B cell (primary cell): Measurements from ENCODE around the gene ABHD17C. TPM values are rescaled to one million over a fixed set of nuclear protein-coding genes. Genes with fewer than 3 reads are reported as not detected.

Experiments used
- ATAC-seq: fragments of 200-7000 bp; cut with Tn5 transposase; one replicate; pipeline ENCODE4 v1.10.0; 2021; ENCODE audit warnings: low read depth, mild to moderate bottlenecking, moderate number of reproducible peaks, moderate library complexity
- CTCF ChIA-PET: fragments of 350-600 bp; sonication (Branson Sonifier 250); formaldehyde crosslinking; loops from one replicate; lab custom pipeline; 2021; ENCODE audit warnings: antibody characterized with exemption, inconsistent platforms; lab: Charles Lee
- POLR2A ChIA-PET: fragments of 350-600 bp; sonication (Branson Sonifier 250); formaldehyde crosslinking; loops from one replicate; lab custom pipeline; 2021; ENCODE audit warnings: antibody characterized with exemption; lab: Charles Lee
- DNase-seq: peaks from one replicate; pipeline ENCODE4 v3.0.0; 2013
- H2AFZ ChIP-seq: 2 replicates; pipeline ENCODE4 v1.6.1; 2012; ENCODE audit warnings: mild to moderate bottlenecking, low read depth, low read length; ENCODE audit not compliant: insufficient read depth, poor library complexity, severe bottlenecking
- H3K27ac ChIP-seq, 2 donors: 1 replicate in 1 of 2; 2 replicates in 1 of 2; pipeline ENCODE4 v1.5.1; 2012 to 2013; ENCODE audit warnings: low read length in 2 of 2, mild to moderate bottlenecking in 2 of 2, moderate library complexity in 1 of 2
- H3K27me3 ChIP-seq, 4 experiments: fragments of 200-600 bp in 1 of 4; sonication (generic) in 1 of 4; replicated peaks in 1 of 4; 1 replicate in 2 of 4; 2 replicates in 2 of 4; pipeline versions ENCODE4 v1.6.1 to v1.7.0; 2013 to 2016; ENCODE audit warnings: low read length in 3 of 4, mild to moderate bottlenecking in 2 of 4, mixed read lengths in 1 of 4, moderate library complexity in 1 of 4; ENCODE audit not compliant: insufficient read depth in 4 of 4, control insufficient read depth in 3 of 4; ENCODE audit errors: control extremely low read depth in 1 of 4
- H3K36me3 ChIP-seq, 2 experiments: replicated peaks in 1 of 2; 1 replicate in 1 of 2; 2 replicates in 1 of 2; pipeline versions ENCODE4 v1.6.1 to v1.7.1; 2013; ENCODE audit warnings: low read length in 1 of 2; ENCODE audit not compliant: insufficient read depth in 2 of 2, control insufficient read depth in 1 of 2; ENCODE audit errors: control extremely low read depth in 1 of 2, extremely low read depth in 1 of 2
- H3K4me1 ChIP-seq, 2 donors: fragments of 200-600 bp in 1 of 2; sonication (generic) in 1 of 2; 1 replicate in 1 of 2; 2 replicates in 1 of 2; pipeline versions ENCODE4 v1.5.1 to v1.6.1; 2013 to 2017; ENCODE audit warnings: low read length in 2 of 2; ENCODE audit not compliant: control insufficient read depth in 2 of 2, insufficient read depth in 2 of 2
- H3K4me2 ChIP-seq: replicated peaks from 2 replicates; pipeline ENCODE3; 2012; ENCODE audit warnings: mild to moderate bottlenecking, low read depth, low read length; ENCODE audit not compliant: poor library complexity, severe bottlenecking
- H3K4me3 ChIP-seq, 5 experiments: fragments of 200-600 bp in 1 of 5; sonication (generic) in 1 of 5; 1 replicate in 3 of 5; 2 replicates in 2 of 5; pipeline versions ENCODE4 v1.5.1 to v1.7.0; 2011 to 2016; ENCODE audit warnings: low read length in 4 of 5, mild to moderate bottlenecking in 4 of 5, low read depth in 2 of 5, control low read depth in 1 of 5, moderate library complexity in 1 of 5; ENCODE audit not compliant: insufficient read depth in 1 of 5; ENCODE audit errors: control extremely low read depth in 1 of 5, extremely low read depth in 1 of 5
- H3K79me2 ChIP-seq: fragments of 200-600 bp; sonication (generic); one replicate; pipeline ENCODE4 v1.6.0; 2016; ENCODE audit warnings: low read length; ENCODE audit not compliant: control insufficient read depth, insufficient read depth
- H3K9ac ChIP-seq: fragments of 200-600 bp; sonication (generic); 2 replicates; pipeline ENCODE4 v1.6.1; 2017; ENCODE audit warnings: mild to moderate bottlenecking, low read length, moderate library complexity
- H3K9me3 ChIP-seq, 3 donors: one replicate each; pipeline versions ENCODE4 v1.6.1 to v1.7.1; 2013; ENCODE audit warnings: low read length in 2 of 3; ENCODE audit not compliant: control insufficient read depth in 2 of 3, insufficient read depth in 1 of 3; ENCODE audit errors: control extremely low read depth in 1 of 3
- H4K20me1 ChIP-seq: 2 replicates; pipeline ENCODE4 v1.6.0; 2012; ENCODE audit warnings: mild to moderate bottlenecking, low read length; ENCODE audit not compliant: insufficient read depth, control insufficient read depth, poor library complexity, severe bottlenecking
- H3K27ac Mint-ChIP-seq: one replicate; pipeline ENCODE4 v1.8.0; 2021; ENCODE audit warnings: mixed read lengths
- H3K27me3 Mint-ChIP-seq: one replicate; pipeline ENCODE4 v1.8.0; 2021; ENCODE audit warnings: mixed read lengths
- H3K4me1 Mint-ChIP-seq: one replicate; pipeline ENCODE4 v1.8.0; 2021; ENCODE audit warnings: mixed read lengths
- H3K4me3 Mint-ChIP-seq: one replicate; pipeline ENCODE4 v1.8.0; 2021; ENCODE audit warnings: mixed read lengths
- H3K9me3 Mint-ChIP-seq: one replicate; pipeline ENCODE4 v1.8.0; 2022; ENCODE audit warnings: mixed read lengths; ENCODE audit not compliant: insufficient read depth
- CTCF ChIP-seq: fragments of 200-600 bp; IDR thresholded peaks from one replicate; pipeline ENCODE4 v1.8.0; 2022; ENCODE audit warnings: antibody characterized with exemption, mild to moderate bottlenecking
- EZH2 ChIP-seq: IDR thresholded peaks from 2 replicates; pipeline ENCODE4 v1.6.1; 2012; ENCODE audit warnings: borderline replicate concordance, low read depth, mild to moderate bottlenecking, moderate library complexity, low read length; ENCODE audit not compliant: insufficient read depth, poor library complexity, severe bottlenecking
- WGBS: methylation state at CpG from one replicate; pipeline ENCODE4 v1.1.5; 2013; ENCODE audit warnings: missing lambda C conversion rate; ENCODE audit not compliant: insufficient coverage; 5-methylcytosine and 5-hydroxymethylcytosine counted together
- intact Hi-C: fragments of 100-400 bp; cut with micrococcal nuclease; formaldehyde crosslinking; loops from one replicate; pipeline ENCODE4 v1.10.0; 2022
- polyA plus RNA-seq: library from polyadenylated mRNA; depleted of rRNA; stranded (reverse); fragments of >200 nt; gene quantifications from 2 replicates; pipeline ENCODE4 v1.2.3, GENCODE V29; 2012
- total RNA-seq, 2 donors: library from RNA; stranded (reverse); fragments of 120-200 nt in 1 of 2; gene quantifications; 1 replicate in 1 of 2; 2 replicates in 1 of 2; pipeline versions ENCODE4 v1.2.3 to v1.2.4, GENCODE V29; 2013 to 2022

The ABHD17C gene
- total and polyA plus RNA-seq, 2 donors (not counting 1 experiment from before 2014, with no cell fraction given): 0.78 to 1.9 TPM

- Mint-ChIP-seq H3K4me1 (no peaks in the 10 kb centered on the region), H3K27ac (no peak overlapping the region), H3K27me3 (no peaks in the 10 kb centered on the region), H3K4me3 (no peak overlapping the region), H3K9me3 (no peaks in the 10 kb centered on the region)
- Histone ChIP-seq H3K79me2 (no peaks in the 10 kb centered on the region), H3K36me3 (no peaks in the 10 kb centered on the region), H3K4me2 (no peak overlapping the region), H3K9ac (no peak overlapping the region), H3K27ac (no peak overlapping the region), H3K27me3 (no peaks in the 10 kb centered on the region), H3K4me3 (no peak overlapping the region), H3K9me3 (no peaks in the 10 kb centered on the region), H2AFZ (no peak overlapping the region), H3K4me1 (no peaks in the 10 kb centered on the region), H4K20me1 (no peaks in the 10 kb centered on the region)
- ATAC-seq (no peak), DNase-seq (no peak)
- intact Hi-C loops: no loop called here
- ChIA-PET CTCF (no interaction called here), POLR2A (no interaction called here)
- no peak for TF ChIP-seq EZH2
- no peak for TF ChIP-seq CTCF
- 100% methylated on average over 4 of the region's 6 CpGs for WGBS
These were observed 16.8 kb downstream of the ABHD17C start for GRCh38 chr15:80711886-80712285.

GRCh38 chr15:80712956-80713355 is 17.8 kb downstream of the ABHD17C start:
- no peak overlapping the region for H3K4me2 ChIP-seq
- no peaks in the 10 kb centered on the region for H3K27me3 ChIP-seq
- ChIA-PET POLR2A (no interaction called here), CTCF (no interaction called here)
- no peak overlapping the region for H3K9ac ChIP-seq
- no peak overlapping the region for H3K4me3 ChIP-seq
- TF ChIP-seq EZH2 (no peak), CTCF (no peak)
- H3K27ac ChIP-seq: no peak overlapping the region
- ATAC-seq: no peak
- H3K27ac Mint-ChIP-seq: no peak overlapping the region
- H3K27me3 Mint-ChIP-seq: no peaks in the 10 kb centered on the region
- no peaks in the 10 kb centered on the region for H4K20me1 ChIP-seq
- H3K4me1 ChIP-seq: no peaks in the 10 kb centered on the region
- H3K4me3 Mint-ChIP-seq: no peak overlapping the region
- intact Hi-C loops: no loop called here
- no peaks in the 10 kb centered on the region for H3K79me2 ChIP-seq
- no peaks in the 10 kb centered on the region for H3K36me3 ChIP-seq
- DNase-seq: no peak
- H3K9me3 ChIP-seq: no peaks in the 10 kb centered on the region
- no peaks in the 10 kb centered on the region for H3K9me3 Mint-ChIP-seq
- H2AFZ ChIP-seq: no peak overlapping the region
- WGBS: no CpG with 5 or more reads among the region's 4 CpGs
- H3K4me1 Mint-ChIP-seq: no peaks in the 10 kb centered on the region
